Panc1 (cell line): ENCODE data around the gene HIGD2B. TPM values are rescaled to one million over a fixed set of nuclear protein-coding genes. Genes with fewer than 3 reads are reported as not detected.

ENCODE experiments used
- ATAC-seq: fragments of 200-7000 bp; cut with Tn5 transposase; 2 replicates; pipeline ENCODE4 v1.9.1; 2020; ENCODE audit warnings: mild to moderate bottlenecking, moderate library complexity
- BruUV-seq: library from RNA; stranded (reverse); fragments of 400-500 nt; replicated peaks from 2 replicates; lab custom pipeline; 2021; lab: Mats Ljungman, UMichigan
- CTCF ChIA-PET: fragments of 300-600 bp; sonication (Branson Sonifier 250); formaldehyde crosslinking; loops from one replicate; lab custom pipeline; 2022; ENCODE audit warnings: antibody characterized with exemption; lab: Charles Lee
- POLR2A ChIA-PET: fragments of 300-600 bp; sonication (Branson Sonifier 250); formaldehyde crosslinking; loops from one replicate; lab custom pipeline; 2022; ENCODE audit warnings: antibody characterized with exemption; lab: Charles Lee
- DNase-seq: peaks from one replicate; pipeline ENCODE4 v3.0.0-alpha.2; 2010; ENCODE audit warnings: low read depth, low spot score
- H3K27ac ChIP-seq: 2 replicates; pipeline ENCODE4 v1.5.1; 2011; ENCODE audit warnings: mild to moderate bottlenecking, low read length, inconsistent platforms
- H3K27me3 ChIP-seq: fragments of 200-500 bp; sonication (Bioruptor generic); 2 replicates; pipeline ENCODE4 v1.6.0; 2014; ENCODE audit warnings: low read length, inconsistent platforms; ENCODE audit not compliant: control insufficient read depth, insufficient read depth
- H3K36me3 ChIP-seq: fragments of 200-500 bp; sonication (Bioruptor generic); 2 replicates; pipeline ENCODE4 v1.5.1; 2014; ENCODE audit warnings: inconsistent platforms, mild to moderate bottlenecking, low read length, moderate library complexity; ENCODE audit not compliant: control insufficient read depth, insufficient read depth
- H3K4me1 ChIP-seq: 2 replicates; pipeline ENCODE4 v1.5.1; 2011; ENCODE audit warnings: inconsistent platforms, mild to moderate bottlenecking, low read length, moderate library complexity; ENCODE audit not compliant: control insufficient read depth, insufficient read depth
- H3K4me3 ChIP-seq, 2 experiments: 2 replicates each; pipeline ENCODE4 v1.5.1; 2011 to 2012; ENCODE audit warnings: low read depth in 2 of 2, low read length in 2 of 2, mild to moderate bottlenecking in 2 of 2, inconsistent platforms in 1 of 2, moderate library complexity in 1 of 2
- H3K9me3 ChIP-seq: fragments of 200-500 bp; sonication (Bioruptor generic); 2 replicates; pipeline ENCODE4 v1.5.1; 2014; ENCODE audit warnings: low read depth, mild to moderate bottlenecking, inconsistent platforms, low read length, moderate library complexity; ENCODE audit not compliant: control insufficient read depth, insufficient read depth
- CTCF ChIP-seq: fragments of 450-650 bp; IDR thresholded peaks from 2 replicates; pipeline ENCODE4 v1.5.1; 2017; ENCODE audit warnings: mild to moderate bottlenecking
- POLR2AphosphoS5 ChIP-seq: IDR thresholded peaks from 2 replicates; pipeline ENCODE4 v1.6.1; 2012; ENCODE audit warnings: mild to moderate bottlenecking, low read depth, low read length, moderate library complexity
- REST ChIP-seq, 2 experiments: IDR thresholded peaks; 2 replicates each; pipeline ENCODE4 v1.6.1; 2011 to 2012; ENCODE audit warnings: low read depth in 2 of 2, control low read depth in 1 of 2, low read length in 1 of 2, mild to moderate bottlenecking in 1 of 2, moderate library complexity in 1 of 2; ENCODE audit not compliant: insufficient read depth in 1 of 2
- SIN3A ChIP-seq: IDR thresholded peaks from 2 replicates; pipeline ENCODE4 v1.6.1; 2012; ENCODE audit warnings: low read depth, mild to moderate bottlenecking, low read length, moderate library complexity, borderline replicate concordance; ENCODE audit not compliant: insufficient read depth
- TCF7L2 ChIP-seq: IDR thresholded peaks from 2 replicates; pipeline ENCODE4 v1.6.1; 2011; ENCODE audit warnings: mild to moderate bottlenecking, low read depth, low read length, inconsistent platforms
- in situ Hi-C: cut with HindIII; loops from 2 replicates; pipeline ENCODE4 v1.10.0; 2016; ENCODE audit warnings: low sequenced_read_pairs, low pct_unique_long_range_greater_than_20kb
- intact Hi-C: fragments of 100-400 bp; cut with micrococcal nuclease; formaldehyde crosslinking; loops from one replicate; pipeline ENCODE4 v1.10.0; 2022; ENCODE audit not compliant: unreplicated experiment
- total RNA-seq: library from RNA; stranded (reverse); gene quantifications from one replicate; pipeline ENCODE4 v1.2.1, GENCODE V29; 2021; ENCODE audit not compliant: unreplicated experiment

The HIGD2B gene
- total RNA-seq, 1 experiment from 2014 or later, result 0.21 TPM

GRCh38 chr15:72698938-72699337 is 13.0 kb upstream of the HIGD2B start:
- no peak for ATAC-seq
- DNase-seq, result no peak
- no TSS peak for BruUV-seq
- Histone ChIP-seq H3K27me3 (no peaks in the 10 kb centered on the region), H3K27ac (no peak overlapping the region), H3K36me3 (no peaks in the 10 kb centered on the region), H3K4me1 (no peaks in the 10 kb centered on the region), H3K4me3 (no peak overlapping the region), H3K9me3 (no peaks in the 10 kb centered on the region)
- TF ChIP-seq SIN3A (no peak), TCF7L2 (no peak), REST (IDR thresholded peaks at IDR 0.05; ENCODE audit: insufficient read depth in 1 of 2, low read depth in 2 of 2, low read length in 1 of 2) (no peak), POLR2AphosphoS5 (no peak), CTCF (no peak)
- intact Hi-C loops (no loop called here), in situ Hi-C loops (no loop called here)
- POLR2A ChIA-PET, result no interaction called here
- CTCF ChIA-PET, result no interaction called here

DNA sequence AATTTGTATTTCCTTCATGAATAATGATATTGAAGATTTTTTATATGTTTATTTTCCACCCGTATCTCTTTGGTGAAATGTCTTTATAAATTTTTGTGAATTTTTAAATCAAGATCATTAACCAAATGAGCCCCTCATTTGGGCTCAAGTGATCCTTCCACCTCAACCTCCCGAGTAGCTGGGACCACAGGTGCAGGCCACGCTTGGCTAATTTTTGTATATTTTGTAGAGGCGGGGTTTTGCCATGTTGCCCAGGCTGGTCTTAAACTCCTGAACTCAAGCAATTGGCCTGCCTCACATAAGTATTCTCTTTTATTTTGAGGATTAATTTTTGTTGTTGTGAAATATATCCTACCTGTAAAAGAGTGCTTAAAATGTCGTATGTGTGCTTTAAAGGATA is 5.0 kb upstream of the HIGD2B start:
- POLR2A ChIA-PET, result no interaction called here
- DNase-seq, result no peak
- intact Hi-C loops (no loop called here), in situ Hi-C loops (no loop called here)
- Histone ChIP-seq H3K4me3 (no peak overlapping the region), H3K27me3 (no peaks in the 10 kb centered on the region), H3K4me1 (no peaks in the 10 kb centered on the region; the same call in 1 of the 2 replicates), H3K36me3 (no peaks in the 10 kb centered on the region; the same call in 1 of the 2 replicates), H3K9me3 (no peaks in the 10 kb centered on the region), H3K27ac (no peak overlapping the region)
- TSS peak; percentile 13 for BruUV-seq
- TF ChIP-seq POLR2AphosphoS5 (no peak), TCF7L2 (no peak), SIN3A (no peak), REST (IDR thresholded peaks at IDR 0.05; ENCODE audit: insufficient read depth in 1 of 2, low read depth in 2 of 2, low read length in 1 of 2) (no peak), CTCF (no peak)
- CTCF ChIA-PET, result no interaction called here
- ATAC-seq, result no peak
